Peyer's patch (tissue), 4 donors: ENCODE measurements around the gene DPF3.

Source experiments
- CTCF ChIP-seq, 6 experiments: fragments of 450-650 bp in 4 of 6; fragments of 200-600 bp in 2 of 6; sonication (generic) in 1 of 6; IDR thresholded peaks; one replicate each; pipeline ENCODE4 v1.5.1; 2017 to 2019; ENCODE audit warnings: antibody characterized with exemption in 6 of 6, mild to moderate bottlenecking in 3 of 6, moderate library complexity in 1 of 6
- POLR2A ChIP-seq, 2 donors: fragments of 450-650 bp; IDR thresholded peaks; one replicate each; pipeline ENCODE4 v1.5.1; 2017; ENCODE audit warnings: antibody characterized with exemption in 2 of 2, mild to moderate bottlenecking in 2 of 2, moderate library complexity in 2 of 2

GRCh38 chr14:72612041-72612440 is 281.9 kb downstream of the DPF3 start:
- TF ChIP-seq POLR2A (IDR thresholded peaks at IDR 0.05) (no peak), CTCF (IDR thresholded peaks at IDR 0.05) (no peak)
